Forelimb muscle (tissue), 1 donor: ENCODE measurements around the gene OR2A14. TPM values are rescaled to one million over a fixed set of nuclear protein-coding genes. Genes with fewer than 3 reads are reported as not detected.
"Not testable (repeated sequence)": the region's sequence is repeated elsewhere in the genome, so short reads cannot be mapped to it uniquely, and the experiment has no call there.

Experiments used
- DNase-seq: peaks from one replicate; pipeline ENCODE4 v3.0.0-alpha.2; 2013; ENCODE audit warnings: low read depth
- polyA plus RNA-seq: library from polyadenylated mRNA; unstranded; fragments of 120-200 nt; gene quantifications from one replicate; pipeline ENCODE4 v1.2.1, GENCODE V29; 2013; ENCODE audit not compliant: insufficient read length

Gene OR2A14
- polyA plus RNA-seq, 1 donor, result not detected

DNA sequence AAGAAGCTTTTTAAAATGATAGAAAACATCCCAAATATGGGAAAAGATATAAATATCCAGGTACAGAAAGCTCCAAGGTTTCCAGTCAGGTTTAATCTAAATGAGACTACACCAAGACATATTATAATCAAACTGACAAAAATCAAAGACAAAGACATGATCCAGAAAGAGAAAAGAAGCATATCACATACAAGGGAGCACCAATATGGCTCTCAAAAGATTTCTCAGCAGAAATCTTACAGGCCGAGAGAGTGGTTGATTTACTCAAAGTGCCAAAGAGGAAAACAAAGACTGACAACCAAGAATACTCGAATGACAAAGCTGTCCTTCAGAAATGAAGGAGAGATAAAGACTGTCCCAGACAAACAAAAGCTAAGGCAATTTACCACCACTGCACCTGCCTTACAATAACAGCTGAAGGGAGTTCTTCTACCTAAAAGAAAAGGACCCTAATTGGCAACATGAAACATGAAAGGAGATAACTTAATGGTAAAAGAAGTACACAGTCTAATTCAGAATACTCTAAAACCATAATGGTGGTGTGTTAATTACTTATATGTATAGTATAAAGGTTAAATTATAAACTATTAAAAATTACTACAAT, 25.4 kb downstream of the OR2A14 start:
- DNase-seq, result no peak

DNA sequence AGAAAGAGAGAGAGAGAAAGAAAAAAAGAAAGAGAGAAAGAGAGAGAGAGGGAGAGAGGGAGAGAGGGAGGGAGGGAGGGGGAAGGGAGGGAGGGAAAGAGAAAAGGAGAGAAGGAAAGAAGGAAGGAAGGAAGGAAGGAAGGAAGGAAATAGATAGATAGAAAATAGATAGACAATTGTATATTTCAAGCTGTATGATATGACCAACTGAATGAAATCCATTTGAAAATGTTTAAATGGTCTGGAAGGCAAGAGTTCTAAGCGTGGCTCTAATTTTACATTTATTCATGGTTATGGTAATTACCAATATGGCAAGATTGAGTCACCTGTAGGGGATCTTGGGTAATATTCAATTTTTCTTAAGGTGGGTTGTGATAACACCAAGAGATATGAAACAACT, 35.9 kb downstream of the OR2A14 start:
- DNase-seq, result no peak

DNA sequence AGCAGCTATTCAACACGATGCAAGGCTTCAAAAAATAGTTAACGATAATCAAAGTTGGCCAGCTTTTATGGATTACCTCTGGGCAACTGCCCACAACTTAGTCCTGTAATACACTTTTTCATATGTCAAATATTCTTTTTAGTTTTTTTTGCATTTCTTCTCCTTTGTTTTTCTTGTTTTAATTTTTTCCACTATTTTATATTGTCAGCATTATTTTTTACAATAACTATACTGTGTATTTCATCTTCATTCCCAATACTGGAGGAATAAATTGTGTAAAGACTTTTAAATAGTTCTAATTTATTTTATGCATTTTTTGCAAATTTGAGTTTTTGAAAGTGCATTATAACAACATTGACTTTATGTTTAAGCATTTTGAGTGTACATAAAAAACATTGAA, 41.8 kb downstream of the OR2A14 start:
- DNase-seq, result no peak

GRCh38 chr7:144171594-144172350, 48.8 kb downstream of the OR2A14 start:
- DNase-seq, result not testable (repeated sequence)

GRCh38 chr7:144174613-144175012, 51.6 kb downstream of the OR2A14 start:
- DNase-seq, result no peak

DNA sequence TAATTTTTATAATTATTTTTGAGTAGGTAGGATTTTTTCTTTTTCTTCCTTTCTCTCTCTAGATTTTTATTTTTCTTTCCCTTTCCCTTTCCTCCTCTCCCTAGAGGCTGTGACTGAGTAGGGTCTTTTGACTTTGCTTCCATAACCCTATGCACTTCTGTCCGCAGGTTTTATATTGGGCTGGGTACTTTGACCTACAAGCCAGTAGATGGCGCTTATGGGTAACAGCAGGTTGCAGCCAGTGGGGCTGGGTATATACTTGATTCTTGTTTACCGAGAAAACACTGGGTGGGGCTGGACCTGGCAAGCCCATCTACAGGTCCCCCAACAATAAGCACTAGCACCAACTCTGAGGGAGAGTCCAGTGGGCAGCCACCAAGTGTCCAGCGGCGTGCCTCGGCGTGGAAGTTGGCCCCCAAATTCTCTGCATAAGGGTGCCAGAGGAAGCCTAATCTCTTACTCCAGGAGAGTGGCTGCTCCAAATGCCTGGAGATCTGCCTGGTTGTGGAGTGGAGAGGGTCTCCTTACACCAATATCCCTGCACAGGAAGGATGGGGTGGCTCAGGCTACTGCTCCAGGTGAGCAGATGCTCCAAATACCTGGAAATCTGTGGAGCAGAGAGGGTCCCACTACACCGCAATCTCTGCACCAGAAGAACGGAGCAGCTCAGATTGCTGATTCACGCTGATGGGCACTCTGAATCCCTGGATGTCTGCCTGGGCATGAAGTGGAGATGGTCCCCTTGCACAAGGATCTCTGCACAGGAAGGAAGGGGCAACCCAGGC, 55.6 kb downstream of the OR2A14 start:
- DNase-seq, result not testable (repeated sequence)

- not testable (repeated sequence) for DNase-seq
Observed at GRCh38 chr7:144179165-144179479, 56.1 kb downstream of the OR2A14 start.

Other genes with a start within 250 kb of the OR2A14 start
- gene TCAF1, start 221.0 kb upstream of the OR2A14 start, polyA plus RNA-seq, result 206 TPM
- gene OR2F2, start 187.9 kb upstream of the OR2A14 start, polyA plus RNA-seq, result not detected
- not detected for gene OR2F1, start 168.3 kb upstream of the OR2A14 start, polyA plus RNA-seq
- not detected for gene OR6B1, start 122.9 kb upstream of the OR2A14 start, polyA plus RNA-seq
- not detected for gene OR2A5, start 74.2 kb upstream of the OR2A14 start, polyA plus RNA-seq
- not detected for gene OR2A25, start 53.4 kb upstream of the OR2A14 start, polyA plus RNA-seq
- 0.09 TPM for gene OR2A12, start 36.9 kb upstream of the OR2A14 start, polyA plus RNA-seq
- not detected for gene OR2A2, start 13.6 kb upstream of the OR2A14 start, polyA plus RNA-seq
- not detected for gene CTAGE4, start 60.3 kb downstream of the OR2A14 start, polyA plus RNA-seq
- 1.2 TPM for gene ARHGEF35, start 72.7 kb downstream of the OR2A14 start, polyA plus RNA-seq
- gene OR2A42, start 116.4 kb downstream of the OR2A14 start, polyA plus RNA-seq, result 0.34 TPM
- 1.5 TPM for gene OR2A7, start 141.6 kb downstream of the OR2A14 start, polyA plus RNA-seq
- 0.75 TPM for gene CTAGE8, start 146.1 kb downstream of the OR2A14 start, polyA plus RNA-seq
- gene OR2A1, start 189.2 kb downstream of the OR2A14 start, polyA plus RNA-seq, result 0.63 TPM
- gene ARHGEF5, start 232.2 kb downstream of the OR2A14 start, polyA plus RNA-seq, result 2.5 TPM